Osteoblast (primary cell): Measurements from ENCODE around the gene TACR2. TPM values are rescaled to one million over a fixed set of nuclear protein-coding genes. Genes with fewer than 3 reads are reported as not detected.

Source experiments
- DNase-seq: peaks from one replicate; pipeline ENCODE4 v3.0.0; 2011; ENCODE audit warnings: low spot score, mixed read lengths; ENCODE audit not compliant: insufficient read length; ENCODE audit errors: missing footprints
- H2AFZ ChIP-seq: 2 replicates; pipeline ENCODE4 v1.6.0; 2011; ENCODE audit warnings: mild to moderate bottlenecking, low read length
- H3K27ac ChIP-seq: 2 replicates; pipeline ENCODE4 v1.5.1; 2011; ENCODE audit warnings: mild to moderate bottlenecking, low read depth, low read length, moderate library complexity
- H3K27me3 ChIP-seq: 2 replicates; pipeline ENCODE4 v1.6.0; 2012; ENCODE audit warnings: mild to moderate bottlenecking, control low read depth, inconsistent platforms, low read length, moderate library complexity; ENCODE audit not compliant: insufficient read depth
- H3K36me3 ChIP-seq: 2 replicates; pipeline ENCODE4 v1.5.1; 2011; ENCODE audit warnings: mild to moderate bottlenecking, low read length, control low read depth, moderate library complexity; ENCODE audit not compliant: insufficient read depth
- H3K4me1 ChIP-seq: 2 replicates; pipeline ENCODE4 v1.5.1; 2011; ENCODE audit warnings: mild to moderate bottlenecking, low read length, control low read depth, moderate library complexity; ENCODE audit not compliant: insufficient read depth
- H3K4me2 ChIP-seq: 2 replicates; pipeline ENCODE4 v1.6.0; 2011; ENCODE audit warnings: mild to moderate bottlenecking, low read length; ENCODE audit not compliant: insufficient read depth
- H3K4me3 ChIP-seq: fragments of 200-600 bp; sonication (generic); 3 replicates; pipeline ENCODE4 v1.5.1; 2012; ENCODE audit warnings: mild to moderate bottlenecking, low read length, inconsistent platforms; ENCODE audit not compliant: insufficient read depth
- H3K79me2 ChIP-seq: 2 replicates; pipeline ENCODE4 v1.6.0; 2012; ENCODE audit warnings: mild to moderate bottlenecking, low read length, control low read depth, inconsistent platforms; ENCODE audit not compliant: insufficient read depth
- H3K9me3 ChIP-seq: 2 replicates; pipeline ENCODE4 v1.5.1; 2011; ENCODE audit warnings: low read depth, low read length, control low read depth
- H4K20me1 ChIP-seq: 2 replicates; pipeline ENCODE4 v1.6.0; 2012; ENCODE audit warnings: mild to moderate bottlenecking, low read length, control low read depth; ENCODE audit not compliant: insufficient read depth
- total RNA-seq: library from RNA; depleted of rRNA; stranded (reverse); fragments of >200 nt; gene quantifications from 2 replicates; pipeline ENCODE4 v1.2.3, GENCODE V29; 2012
- TF ChIP-seq, protein P1 (sequence below): IDR thresholded peaks from 2 replicates; pipeline ENCODE4 v1.5.1; 2011; ENCODE audit warnings: mild to moderate bottlenecking, low read depth, low read length, moderate library complexity; ENCODE audit errors: extremely low read depth

Gene TACR2
- total RNA-seq, 1 donor: 0.36 TPM

DNA sequence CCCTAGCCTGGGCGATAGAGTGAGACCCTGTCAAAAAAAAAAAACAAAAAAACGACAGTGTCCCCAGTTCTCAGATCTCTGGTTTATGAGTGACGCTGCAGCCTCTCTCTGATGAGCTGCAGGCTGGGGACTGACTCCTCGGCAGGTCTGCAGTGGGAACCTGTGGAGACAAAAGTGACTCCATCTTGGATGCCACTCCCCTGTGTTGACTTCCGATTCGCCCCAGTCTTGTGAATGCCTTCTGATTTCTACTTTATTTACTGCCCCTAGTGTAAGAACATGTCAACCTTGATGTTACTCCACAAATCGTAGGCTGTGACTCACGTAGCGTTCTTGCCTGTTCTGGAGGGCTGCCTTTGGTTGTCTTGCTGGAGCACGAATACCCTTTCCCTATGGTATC lies 6.2 kb downstream of the TACR2 start:
- H3K36me3 ChIP-seq: peaks cover 6% of the 10 kb centered on the region
- peaks cover 14% of the 10 kb centered on the region for H3K4me1 ChIP-seq
- no peaks in the 10 kb centered on the region for H3K79me2 ChIP-seq
- H3K4me2 ChIP-seq: no peak overlapping the region
- no peak overlapping the region for H3K4me3 ChIP-seq
- no peaks in the 10 kb centered on the region for H3K9me3 ChIP-seq
- no peaks in the 10 kb centered on the region for H4K20me1 ChIP-seq
- H3K27ac ChIP-seq: no peak overlapping the region
- no peak for DNase-seq
- H2AFZ ChIP-seq: no peak overlapping the region
- TF ChIP-seq, protein P1, sequence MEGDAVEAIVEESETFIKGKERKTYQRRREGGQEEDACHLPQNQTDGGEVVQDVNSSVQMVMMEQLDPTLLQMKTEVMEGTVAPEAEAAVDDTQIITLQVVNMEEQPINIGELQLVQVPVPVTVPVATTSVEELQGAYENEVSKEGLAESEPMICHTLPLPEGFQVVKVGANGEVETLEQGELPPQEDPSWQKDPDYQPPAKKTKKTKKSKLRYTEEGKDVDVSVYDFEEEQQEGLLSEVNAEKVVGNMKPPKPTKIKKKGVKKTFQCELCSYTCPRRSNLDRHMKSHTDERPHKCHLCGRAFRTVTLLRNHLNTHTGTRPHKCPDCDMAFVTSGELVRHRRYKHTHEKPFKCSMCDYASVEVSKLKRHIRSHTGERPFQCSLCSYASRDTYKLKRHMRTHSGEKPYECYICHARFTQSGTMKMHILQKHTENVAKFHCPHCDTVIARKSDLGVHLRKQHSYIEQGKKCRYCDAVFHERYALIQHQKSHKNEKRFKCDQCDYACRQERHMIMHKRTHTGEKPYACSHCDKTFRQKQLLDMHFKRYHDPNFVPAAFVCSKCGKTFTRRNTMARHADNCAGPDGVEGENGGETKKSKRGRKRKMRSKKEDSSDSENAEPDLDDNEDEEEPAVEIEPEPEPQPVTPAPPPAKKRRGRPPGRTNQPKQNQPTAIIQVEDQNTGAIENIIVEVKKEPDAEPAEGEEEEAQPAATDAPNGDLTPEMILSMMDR: no peak
- H3K27me3 ChIP-seq: no peaks in the 10 kb centered on the region

DNA sequence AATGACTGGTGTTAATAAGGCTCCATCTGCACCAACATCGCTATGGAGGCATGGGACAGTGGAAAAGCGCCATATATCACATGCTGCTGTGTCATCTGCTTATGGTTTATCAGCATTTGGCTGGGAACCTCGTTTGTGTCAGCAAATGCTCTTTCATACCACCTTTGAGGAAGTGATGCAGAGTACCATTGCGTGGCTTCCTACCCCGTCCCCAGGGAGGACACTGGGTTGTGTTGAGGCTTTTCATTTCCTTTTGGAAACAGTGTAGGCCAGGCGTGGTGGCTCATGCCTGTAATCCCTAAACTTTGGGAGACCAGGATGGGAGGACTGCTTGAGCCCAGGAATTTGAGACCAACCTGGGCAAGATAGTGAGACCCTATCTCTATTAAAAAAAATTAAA lies 6.8 kb downstream of the TACR2 start:
- Histone ChIP-seq H3K27me3 (no peaks in the 10 kb centered on the region), H2AFZ (no peak overlapping the region), H3K4me1 (peaks cover 19% of the 10 kb centered on the region), H3K27ac (no peak overlapping the region), H3K4me2 (no peak overlapping the region), H3K9me3 (no peaks in the 10 kb centered on the region), H4K20me1 (no peaks in the 10 kb centered on the region), H3K4me3 (no peak overlapping the region), H3K36me3 (peaks cover 9% of the 10 kb centered on the region), H3K79me2 (no peaks in the 10 kb centered on the region)
- no peak for DNase-seq
- TF ChIP-seq, protein P1: no peak

DNA sequence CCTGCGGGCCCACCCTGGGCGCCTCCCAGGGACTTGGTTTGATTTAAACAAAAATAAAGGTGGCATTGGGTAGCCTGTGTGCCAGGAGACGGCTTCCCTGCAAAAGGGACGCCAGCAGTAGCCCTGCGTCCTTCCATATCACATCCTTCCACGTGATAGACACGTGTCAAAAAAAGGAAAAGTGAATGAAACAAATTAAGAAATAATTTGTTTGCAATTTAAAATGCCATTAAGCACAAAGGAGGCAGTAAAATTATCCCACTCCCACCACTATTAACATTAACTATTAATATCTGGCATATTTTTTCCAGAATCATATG lies 7.6 kb downstream of the TACR2 start:
- DNase-seq: no peak
- H3K79me2 ChIP-seq: no peaks in the 10 kb centered on the region
- no peaks in the 10 kb centered on the region for H3K27me3 ChIP-seq
- H3K4me2 ChIP-seq: peak overlapping the region; percentile 87
- TF ChIP-seq, protein P1: no peak
- peaks cover 27% of the 10 kb centered on the region for H3K4me1 ChIP-seq
- no peaks in the 10 kb centered on the region for H3K9me3 ChIP-seq
- peak overlapping the region; percentile 58 for H2AFZ ChIP-seq
- no peaks in the 10 kb centered on the region for H4K20me1 ChIP-seq
- peak overlapping the region; percentile 70 for H3K4me3 ChIP-seq
- H3K36me3 ChIP-seq: peaks cover 9% of the 10 kb centered on the region
- H3K27ac ChIP-seq: peak overlapping the region; percentile 50

DNA sequence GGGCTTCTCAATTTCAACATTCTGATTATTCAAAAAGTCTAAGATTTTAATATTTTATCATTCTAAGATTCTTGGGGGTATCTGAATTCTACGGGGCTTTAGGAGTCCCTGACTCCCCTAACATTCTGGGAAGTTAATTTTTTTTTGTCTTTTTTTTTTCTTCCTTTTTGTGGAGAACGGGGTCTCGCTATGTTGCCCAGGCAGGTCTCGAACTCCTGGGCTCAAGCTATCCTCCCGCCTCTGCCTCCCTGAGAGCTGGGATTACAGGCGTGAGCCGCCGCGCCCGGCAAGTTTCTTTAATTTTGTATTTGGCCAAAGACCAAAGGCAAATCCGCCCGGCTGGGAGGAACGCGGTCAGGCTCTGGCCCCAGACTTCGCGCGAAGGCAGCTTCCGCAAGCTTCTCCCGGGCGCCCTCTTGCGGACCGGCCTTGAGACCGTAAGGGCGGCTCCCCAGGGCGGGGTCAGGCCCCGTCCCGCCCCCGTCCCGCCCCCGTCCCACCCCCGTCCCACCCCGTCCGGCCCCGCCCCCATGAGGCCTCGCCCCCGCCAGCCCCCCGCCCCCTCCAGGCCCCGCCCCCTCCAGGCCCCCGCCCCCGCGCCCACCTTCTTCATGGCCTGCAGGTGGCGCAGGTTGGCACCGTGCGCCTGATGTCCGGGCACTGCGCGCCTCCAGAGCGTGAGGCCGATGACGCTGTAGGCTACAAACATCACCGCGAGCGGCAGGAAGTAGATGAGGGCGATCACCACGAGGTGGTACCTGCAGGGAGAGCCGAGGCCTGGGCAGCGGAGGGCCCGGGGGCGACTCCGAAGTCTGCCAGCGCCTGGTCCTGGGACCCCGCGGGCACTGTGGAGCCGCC lies 8.2 kb downstream of the TACR2 start:
- H3K27ac ChIP-seq: peak overlapping the region; percentile 50
- TF ChIP-seq, protein P1: peak; percentile 47

More for the DNA sequence above, 8.2 kb downstream of the TACR2 start:
- Histone ChIP-seq H3K27me3 (no peaks in the 10 kb centered on the region), H4K20me1 (no peaks in the 10 kb centered on the region), H3K4me1 (peaks cover 33% of the 10 kb centered on the region), H3K4me3 (peak overlapping the region; percentile 70), H3K36me3 (peaks cover 9% of the 10 kb centered on the region), H2AFZ (peak overlapping the region; percentile 58), H3K9me3 (no peaks in the 10 kb centered on the region), H3K79me2 (no peaks in the 10 kb centered on the region), H3K4me2 (peak overlapping the region; percentile 87)
- peak; percentile 97 for DNase-seq
